Esophagus muscularis mucosa (tissue), 4 donors: ENCODE results near the gene EEA1. TPM values are rescaled to one million over a fixed set of nuclear protein-coding genes. Genes with fewer than 3 reads are reported as not detected.

Experiments
- DNase-seq: peaks from one replicate; pipeline ENCODE4 v3.0.0-alpha.2; 2017; ENCODE audit errors: extremely low spot score
- H3K27ac ChIP-seq, 4 donors: fragments of 200-600 bp; sonication (generic); replicated peaks in 1 of 4; 1 replicate in 3 of 4; 2 replicates in 1 of 4; pipeline ENCODE4 v1.5.1; 2016 to 2019; ENCODE audit warnings: mild to moderate bottlenecking in 1 of 4
- H3K27me3 ChIP-seq, 4 donors: fragments of 200-600 bp; sonication (generic); one replicate each; pipeline versions ENCODE4 v1.5.1 to v1.6.0; 2016 to 2019
- H3K36me3 ChIP-seq, 4 donors: fragments of 200-600 bp; sonication (generic); one replicate each; pipeline ENCODE4 v1.5.1; 2016 to 2019
- H3K4me1 ChIP-seq, 4 donors: fragments of 200-600 bp; sonication (generic); one replicate each; pipeline ENCODE4 v1.5.1; 2016 to 2019
- H3K4me3 ChIP-seq, 4 donors: fragments of 200-600 bp; sonication (generic); 1 replicate in 2 of 4; 2 replicates in 2 of 4; pipeline ENCODE4 v1.5.1; 2016 to 2019; ENCODE audit warnings: mild to moderate bottlenecking in 4 of 4, moderate library complexity in 1 of 4
- H3K9me3 ChIP-seq, 4 donors: fragments of 200-600 bp; sonication (generic); 1 replicate in 3 of 4; 2 replicates in 1 of 4; pipeline ENCODE4 v1.5.1; 2016 to 2019
- EP300 ChIP-seq: sonication (generic); formaldehyde crosslinking; IDR thresholded peaks from one replicate; pipeline ENCODE4 v1.6.1; 2017; ENCODE audit warnings: antibody characterized with exemption
- POLR2A ChIP-seq: fragments of 450-650 bp; IDR thresholded peaks from one replicate; pipeline ENCODE4 v1.6.1; 2017; ENCODE audit warnings: antibody characterized with exemption, moderate library complexity, mild to moderate bottlenecking, low read depth
- POLR2AphosphoS5 ChIP-seq, 2 donors: sonication (generic); formaldehyde crosslinking; IDR thresholded peaks; one replicate each; pipeline ENCODE4 v1.6.1; 2017; ENCODE audit warnings: antibody characterized with exemption in 2 of 2
- WGBS: methylation state at CpG from one replicate; pipeline ENCODE4 v1.1.5; 2018; 5-methylcytosine and 5-hydroxymethylcytosine counted together
- intact Hi-C: fragments of 100-400 bp; cut with DNase I; formaldehyde crosslinking; loops from one replicate; pipeline ENCODE4 v1.15.1; 2023
- total RNA-seq, 4 donors: library from RNA; depleted of rRNA; stranded (reverse); fragments of >200 nt; gene quantifications; one replicate each; pipeline versions ENCODE4 v1.1.0 to v1.2.1, GENCODE V29; 2016
- TF ChIP-seq, protein P1 (sequence below), 3 experiments: fragments of 200-600 bp in 2 of 3; fragments of 450-650 bp in 1 of 3; sonication (generic) in 2 of 3; IDR thresholded peaks; one replicate each; pipeline ENCODE4 v1.5.1; 2017 to 2019; ENCODE audit warnings: antibody characterized with exemption in 3 of 3, mild to moderate bottlenecking in 2 of 3, moderate library complexity in 1 of 3

Gene EEA1
- total RNA-seq, 4 donors from 2014 or later = 15.7 to 31.1 (median 24.1) TPM

DNA sequence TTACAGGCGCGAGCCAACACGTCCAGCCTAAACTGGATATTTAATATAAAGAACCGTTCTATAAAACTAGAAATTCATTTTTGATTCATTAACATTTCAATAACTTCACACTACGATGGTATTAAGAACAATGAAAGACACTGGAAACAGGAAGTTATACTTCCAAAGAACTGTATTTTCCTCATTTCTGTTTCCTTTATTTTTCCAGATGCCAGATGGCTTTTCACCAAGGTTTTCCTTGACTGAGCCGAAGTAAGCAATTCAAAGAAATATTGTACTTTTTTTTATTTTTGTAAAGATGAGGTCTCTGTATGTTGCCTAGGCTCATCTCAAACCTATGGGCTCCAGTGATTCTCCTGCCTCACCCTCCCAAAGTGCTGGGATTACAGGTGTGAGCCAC is 28.2 kb downstream of the EEA1 start:
- no peaks in the 10 kb centered on the region for H3K27me3 ChIP-seq
- H3K4me3 ChIP-seq = no peak overlapping the region
- no peaks in the 10 kb centered on the region for H3K9me3 ChIP-seq
- no peak for DNase-seq
- peaks cover 23 to 48% (median 37%) of the 10 kb centered on the region in 4 donors for H3K4me1 ChIP-seq
- H3K36me3 ChIP-seq = peaks cover 0 to 4% (median 0%) of the 10 kb centered on the region in 4 donors
- H3K27ac ChIP-seq = peak overlapping the region in 3 of 4 donors; percentile 84 to 86 (median 85)
- TF ChIP-seq EP300 (no peak), POLR2A (no peak), POLR2AphosphoS5 (IDR thresholded peaks at IDR 0.05) (no peak)
- TF ChIP-seq, protein P1, sequence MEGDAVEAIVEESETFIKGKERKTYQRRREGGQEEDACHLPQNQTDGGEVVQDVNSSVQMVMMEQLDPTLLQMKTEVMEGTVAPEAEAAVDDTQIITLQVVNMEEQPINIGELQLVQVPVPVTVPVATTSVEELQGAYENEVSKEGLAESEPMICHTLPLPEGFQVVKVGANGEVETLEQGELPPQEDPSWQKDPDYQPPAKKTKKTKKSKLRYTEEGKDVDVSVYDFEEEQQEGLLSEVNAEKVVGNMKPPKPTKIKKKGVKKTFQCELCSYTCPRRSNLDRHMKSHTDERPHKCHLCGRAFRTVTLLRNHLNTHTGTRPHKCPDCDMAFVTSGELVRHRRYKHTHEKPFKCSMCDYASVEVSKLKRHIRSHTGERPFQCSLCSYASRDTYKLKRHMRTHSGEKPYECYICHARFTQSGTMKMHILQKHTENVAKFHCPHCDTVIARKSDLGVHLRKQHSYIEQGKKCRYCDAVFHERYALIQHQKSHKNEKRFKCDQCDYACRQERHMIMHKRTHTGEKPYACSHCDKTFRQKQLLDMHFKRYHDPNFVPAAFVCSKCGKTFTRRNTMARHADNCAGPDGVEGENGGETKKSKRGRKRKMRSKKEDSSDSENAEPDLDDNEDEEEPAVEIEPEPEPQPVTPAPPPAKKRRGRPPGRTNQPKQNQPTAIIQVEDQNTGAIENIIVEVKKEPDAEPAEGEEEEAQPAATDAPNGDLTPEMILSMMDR (IDR thresholded peaks at IDR 0.05) = no peak
- WGBS = 88% methylated on average over 6 of the region's 6 CpGs
- intact Hi-C loops = no loop called here

DNA sequence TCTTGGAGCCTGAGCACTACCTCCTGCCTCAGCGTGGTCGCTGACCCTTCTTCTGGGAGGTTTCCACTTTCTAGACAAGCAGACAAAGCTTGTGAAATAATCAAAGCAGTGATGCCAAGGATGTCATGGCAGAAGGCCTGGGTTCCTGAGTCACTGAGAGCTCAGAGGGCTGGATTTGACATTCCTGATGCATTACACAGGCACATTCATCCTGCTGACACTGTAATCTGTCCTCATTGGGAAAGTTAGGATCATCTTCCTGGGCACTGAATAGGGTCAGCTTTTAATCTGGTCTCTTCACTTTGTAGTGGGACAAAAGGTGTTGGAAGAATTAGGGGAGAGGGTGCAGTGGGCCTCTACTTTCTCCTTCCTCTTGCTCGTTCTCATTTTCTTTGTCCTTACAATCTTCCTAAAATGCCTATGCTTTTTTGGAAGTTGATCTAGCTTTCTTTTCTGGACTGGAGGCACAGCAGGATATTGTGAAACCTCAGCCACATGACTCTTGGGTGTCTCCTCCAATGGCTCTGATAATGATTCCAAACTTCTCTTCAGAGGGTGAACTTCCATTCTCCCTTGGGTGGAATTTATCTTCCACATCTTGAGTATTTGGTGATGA is 29.6 kb downstream of the EEA1 start:
- peaks cover 0 to 8% (median 0%) of the 10 kb centered on the region in 4 donors for H3K36me3 ChIP-seq
- H3K4me3 ChIP-seq = peak overlapping the region in 2 of 4 donors; percentile 30 to 39
- WGBS = 18% methylated on average over 3 of the region's 3 CpGs
- H3K4me1 ChIP-seq = peaks cover 20 to 35% (median 28%) of the 10 kb centered on the region in 4 donors
- intact Hi-C loops = no loop called here
- no peaks in the 10 kb centered on the region for H3K27me3 ChIP-seq
- peak overlapping the region; percentile 78 to 86 (median 84) for H3K27ac ChIP-seq
- DNase-seq = peak; percentile 95
- H3K9me3 ChIP-seq = no peaks in the 10 kb centered on the region
- TF ChIP-seq EP300 (no peak), POLR2A (no peak), POLR2AphosphoS5 (IDR thresholded peaks at IDR 0.05) (peak; percentile 65 to 85)
- TF ChIP-seq, protein P1 (IDR thresholded peaks at IDR 0.05) = no peak

DNA sequence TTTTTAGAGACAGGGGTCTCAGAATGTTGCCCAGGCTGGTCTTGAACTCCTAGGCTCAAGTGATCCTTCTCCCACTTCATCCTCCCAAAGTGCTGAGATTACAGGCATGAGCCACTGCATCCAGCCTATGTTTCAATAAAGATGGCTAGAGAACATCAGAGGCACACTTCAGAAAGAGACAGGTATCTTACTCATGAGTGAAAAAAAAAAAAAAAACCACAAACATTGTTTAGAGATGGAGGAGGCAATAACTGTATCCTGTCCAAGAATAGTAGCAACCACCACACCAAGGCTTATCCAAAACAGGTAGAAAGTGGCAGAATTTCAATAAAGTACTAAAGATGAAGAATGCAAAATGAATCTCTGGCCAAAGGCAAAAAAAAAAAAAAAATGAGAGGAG is 30.3 kb downstream of the EEA1 start:
- Histone ChIP-seq H3K4me3 (no peak overlapping the region), H3K9me3 (no peaks in the 10 kb centered on the region), H3K4me1 (peaks cover 20 to 35% (median 28%) of the 10 kb centered on the region in 4 donors), H3K36me3 (peaks cover 0 to 8% (median 0%) of the 10 kb centered on the region in 4 donors), H3K27ac (peak overlapping the region; percentile 78 to 86 (median 84)), H3K27me3 (no peaks in the 10 kb centered on the region)
- intact Hi-C loops = no loop called here
- DNase-seq = no peak
- TF ChIP-seq POLR2AphosphoS5 (IDR thresholded peaks at IDR 0.05) (no peak), EP300 (no peak), POLR2A (no peak)
- TF ChIP-seq, protein P1 (IDR thresholded peaks at IDR 0.05) = no peak

DNA sequence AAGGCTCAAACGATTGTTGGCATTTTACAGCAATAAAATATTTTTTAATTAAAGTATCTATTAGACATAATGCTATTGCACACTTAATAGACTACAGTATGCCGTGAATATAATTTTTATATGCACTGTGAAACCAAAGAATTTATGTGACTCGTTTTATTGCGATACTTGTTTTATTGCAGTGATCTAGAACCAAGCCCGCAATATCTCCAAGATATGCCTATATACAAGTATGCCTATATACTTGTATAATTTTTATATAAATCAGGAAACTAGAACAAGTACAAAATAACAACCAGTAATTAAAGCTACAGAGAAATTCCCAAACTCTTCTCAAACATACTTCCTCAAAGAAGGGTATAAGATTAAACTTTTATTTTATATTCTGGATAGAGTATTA is 31.3 kb downstream of the EEA1 start:
- intact Hi-C loops = no loop called here
- H3K27me3 ChIP-seq = no peaks in the 10 kb centered on the region
- H3K27ac ChIP-seq = peak overlapping the region in 3 of 4 donors; percentile 48 to 84 (median 51)
- no peak overlapping the region for H3K4me3 ChIP-seq
- peaks cover 0 to 8% (median 0%) of the 10 kb centered on the region in 4 donors for H3K36me3 ChIP-seq
- 96% methylated on average over 5 of the region's 5 CpGs for WGBS
- H3K9me3 ChIP-seq = no peaks in the 10 kb centered on the region
- no peak for DNase-seq
- TF ChIP-seq, protein P1 (IDR thresholded peaks at IDR 0.05) = no peak
- TF ChIP-seq POLR2A (no peak), POLR2AphosphoS5 (IDR thresholded peaks at IDR 0.05) (no peak), EP300 (no peak)
- H3K4me1 ChIP-seq = peaks cover 20 to 35% (median 28%) of the 10 kb centered on the region in 4 donors
